ENCODE measurements around the gene ZNF273.

DNA sequence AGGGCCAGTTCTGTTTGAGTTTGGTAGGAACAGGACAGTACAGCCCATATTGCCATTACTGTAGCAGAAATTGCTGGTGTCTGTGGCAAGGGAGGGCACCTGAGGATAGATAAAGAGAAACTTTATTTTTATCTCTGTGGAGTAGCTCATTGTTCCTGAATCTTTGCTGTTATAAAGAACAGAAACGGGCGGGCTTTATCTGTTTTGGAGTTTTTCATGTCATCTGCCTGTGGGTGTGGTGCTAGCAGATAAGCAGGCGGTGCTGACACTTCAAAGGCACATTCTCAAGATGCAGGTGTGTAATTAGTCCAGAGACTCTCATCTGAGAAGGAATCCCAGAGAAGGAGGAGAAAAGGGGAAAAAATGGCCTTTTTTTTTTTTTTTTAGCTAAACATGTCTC lies 11.5 kb downstream of the ZNF273 start:
- TF ChIP-seq CTCF (IDR thresholded peaks at IDR 0.05; ENCODE audit: low read length) (no peak), EZH2 (IDR thresholded peaks at IDR 0.05; ENCODE audit: borderline replicate concordance, low read length) (no peak)
